KOPT-K1 (cell line): ENCODE measurements around the gene TRIM2.
"Not testable (repeated sequence)": the region's sequence is repeated elsewhere in the genome, so short reads cannot be mapped to it uniquely, and the experiment has no call there.

ENCODE experiments used
- H3K27ac ChIP-seq: fragments of 200-600 bp; sonication (generic); 2 replicates; pipeline ENCODE4 v1.5.1; 2016; ENCODE audit warnings: antibody characterized with exemption, mild to moderate bottlenecking, low read depth, low read length; ENCODE audit not compliant: poor library complexity, severe bottlenecking
- H3K36me3 ChIP-seq: fragments of 200-600 bp; sonication (generic); 2 replicates; pipeline ENCODE4 v1.5.1; 2017; ENCODE audit warnings: antibody characterized with exemption, mild to moderate bottlenecking, low read length, moderate library complexity; ENCODE audit not compliant: insufficient read depth
- H3K9me3 ChIP-seq: fragments of 200-600 bp; sonication (generic); 2 replicates; pipeline ENCODE4 v1.5.1; 2017; ENCODE audit warnings: antibody characterized with exemption, low read length, mild to moderate bottlenecking; ENCODE audit not compliant: insufficient read depth, poor library complexity, severe bottlenecking

TRIM2 gene

DNA sequence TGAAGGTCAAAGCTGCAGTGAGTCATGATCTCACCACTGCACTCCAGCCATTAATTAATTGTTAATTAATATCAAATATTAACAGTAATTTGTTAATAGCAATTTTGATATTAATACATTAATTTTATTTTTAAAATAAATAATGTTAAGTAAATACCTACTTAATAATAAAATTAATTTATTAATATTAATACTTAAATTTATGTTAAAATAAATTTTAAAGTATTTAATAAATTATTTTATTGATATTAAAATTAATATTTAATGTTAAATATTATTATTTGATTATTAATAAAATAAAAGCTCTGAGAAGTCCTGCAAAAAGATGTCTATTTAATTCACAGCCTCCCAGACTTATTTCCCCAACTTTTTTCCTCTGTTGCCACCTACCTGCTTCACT is 25.1 kb upstream of the TRIM2 start:
- no peaks in the 10 kb centered on the region for H3K9me3 ChIP-seq

DNA sequence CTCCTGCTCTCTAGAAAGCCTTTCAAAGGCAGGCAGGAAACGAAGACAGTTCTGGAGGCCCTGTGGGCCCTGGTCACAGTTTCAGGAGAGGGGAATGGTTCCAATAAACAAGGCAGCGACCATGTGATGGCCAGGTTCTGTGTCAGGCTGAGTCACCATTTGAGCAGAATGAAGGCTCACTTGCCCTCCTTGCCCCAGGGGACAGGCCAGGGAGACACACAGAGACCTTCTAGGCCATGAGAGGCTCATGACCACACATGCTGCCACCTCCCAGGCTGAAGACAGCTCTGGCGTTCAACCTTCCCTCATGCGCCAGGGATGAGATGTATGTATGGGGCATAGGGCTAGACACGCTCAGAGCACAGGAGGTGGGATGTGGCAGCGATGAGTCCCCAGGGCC is 22.9 kb upstream of the TRIM2 start:
- H3K36me3 ChIP-seq: no peaks in the 10 kb centered on the region
- no peaks in the 10 kb centered on the region for H3K9me3 ChIP-seq
- no peak overlapping the region for H3K27ac ChIP-seq

More for the DNA sequence above, 25.1 kb upstream of the TRIM2 start:
- no peaks in the 10 kb centered on the region for H3K36me3 ChIP-seq
- no peak overlapping the region for H3K27ac ChIP-seq

DNA sequence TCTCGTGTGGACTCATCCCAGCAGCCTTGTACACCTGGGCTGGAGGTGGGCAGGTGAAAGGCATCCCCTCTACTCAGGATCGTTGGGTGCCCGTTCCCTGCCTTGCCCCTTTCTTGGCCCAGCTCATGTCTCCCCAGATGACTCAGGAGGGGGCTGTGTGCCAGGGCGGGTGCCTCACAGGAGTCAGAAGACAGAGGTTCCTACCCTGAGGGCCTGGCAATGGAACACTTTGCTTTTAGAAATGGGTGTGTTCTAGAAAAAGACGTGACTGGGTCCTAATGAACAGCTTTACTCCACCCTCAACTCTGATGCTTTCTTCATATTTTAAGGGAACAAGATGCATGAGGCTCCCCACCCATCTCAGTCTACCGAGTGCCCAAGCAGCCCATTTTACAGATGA is 22.5 kb upstream of the TRIM2 start:
- no peaks in the 10 kb centered on the region for H3K36me3 ChIP-seq
- H3K27ac ChIP-seq: no peak overlapping the region
- H3K9me3 ChIP-seq: no peaks in the 10 kb centered on the region

DNA sequence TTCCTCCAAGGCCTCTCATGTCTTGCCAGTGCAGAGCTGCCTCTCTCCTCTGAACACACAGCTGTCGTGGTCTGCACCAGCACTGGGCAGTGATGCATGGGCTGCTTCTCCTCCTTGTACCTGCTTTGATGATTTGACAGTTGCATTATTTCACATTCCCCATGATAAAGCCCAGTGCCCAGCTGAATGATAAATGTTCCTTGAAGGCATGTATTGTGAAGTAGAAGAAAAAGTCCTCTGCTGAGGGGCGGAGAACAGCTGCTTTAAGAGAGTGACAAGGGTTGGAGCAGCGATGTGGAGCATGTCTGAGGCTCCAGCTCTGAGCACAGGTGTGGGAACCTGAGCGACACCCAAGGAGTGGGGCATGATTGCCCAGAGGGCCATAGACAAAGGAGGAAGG is 21.1 kb upstream of the TRIM2 start:
- H3K9me3 ChIP-seq: no peaks in the 10 kb centered on the region
- H3K36me3 ChIP-seq: no peaks in the 10 kb centered on the region
- no peak overlapping the region for H3K27ac ChIP-seq

DNA sequence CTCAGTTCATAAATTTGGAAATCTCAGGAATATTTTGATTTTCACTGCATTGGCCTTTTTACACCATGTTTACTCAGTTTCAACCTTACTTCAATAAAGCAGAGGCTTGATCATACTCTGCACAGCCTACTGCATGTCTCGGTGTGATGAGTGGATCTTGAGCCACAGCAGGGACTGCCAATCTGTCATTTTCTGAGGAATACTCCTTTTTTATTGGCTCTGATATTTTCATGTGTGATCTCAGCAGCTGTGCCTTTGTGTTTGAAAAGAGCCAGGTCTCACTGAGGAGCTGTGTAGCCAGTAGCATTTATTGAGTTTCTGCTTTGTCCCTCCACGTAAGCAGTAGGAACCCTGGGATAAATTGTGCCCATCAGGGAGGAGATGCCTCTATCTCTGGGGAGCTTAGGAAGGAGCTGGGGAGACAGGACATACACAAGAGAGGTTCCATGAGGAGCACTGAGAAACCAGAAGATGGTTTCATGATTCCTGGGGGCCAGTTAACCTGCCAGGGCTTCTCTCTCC is 18.9 kb upstream of the TRIM2 start:
- Histone ChIP-seq H3K9me3 (no peaks in the 10 kb centered on the region), H3K36me3 (no peaks in the 10 kb centered on the region), H3K27ac (no peak overlapping the region)

DNA sequence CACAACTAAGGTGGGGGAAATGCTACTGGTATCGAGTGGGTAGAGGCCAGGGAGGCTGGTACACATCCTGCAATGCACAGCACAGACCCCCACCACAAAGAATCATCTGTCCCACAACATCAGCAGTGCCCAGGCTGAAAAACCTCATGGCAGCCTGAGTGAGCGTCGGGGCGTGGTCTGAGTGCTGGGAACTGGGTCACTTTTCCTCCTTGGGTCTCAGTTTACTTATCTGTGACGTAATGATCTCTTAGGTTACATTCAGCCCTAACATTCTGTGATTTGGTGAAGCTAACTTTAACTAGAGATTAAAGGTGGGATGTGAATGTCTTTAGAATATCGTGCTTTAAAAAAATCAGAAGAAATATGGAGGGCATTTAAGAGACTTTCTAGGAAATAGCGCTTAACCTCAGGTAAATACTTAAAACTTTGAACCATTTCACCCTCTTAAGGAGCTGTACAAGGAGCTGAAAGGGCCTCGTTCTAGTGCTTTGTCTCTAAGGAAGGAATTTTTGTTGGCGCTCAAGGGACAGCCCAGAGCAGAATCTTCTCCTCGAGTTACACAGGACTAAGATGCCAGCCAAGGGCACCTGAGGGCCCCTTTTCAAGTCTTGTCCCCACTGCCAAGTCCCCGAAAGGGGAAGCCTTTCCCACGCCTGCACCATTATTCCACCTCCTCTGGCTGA is 18.1 kb upstream of the TRIM2 start:
- H3K27ac ChIP-seq: no peak overlapping the region
- no peaks in the 10 kb centered on the region for H3K9me3 ChIP-seq
- H3K36me3 ChIP-seq: no peaks in the 10 kb centered on the region

DNA sequence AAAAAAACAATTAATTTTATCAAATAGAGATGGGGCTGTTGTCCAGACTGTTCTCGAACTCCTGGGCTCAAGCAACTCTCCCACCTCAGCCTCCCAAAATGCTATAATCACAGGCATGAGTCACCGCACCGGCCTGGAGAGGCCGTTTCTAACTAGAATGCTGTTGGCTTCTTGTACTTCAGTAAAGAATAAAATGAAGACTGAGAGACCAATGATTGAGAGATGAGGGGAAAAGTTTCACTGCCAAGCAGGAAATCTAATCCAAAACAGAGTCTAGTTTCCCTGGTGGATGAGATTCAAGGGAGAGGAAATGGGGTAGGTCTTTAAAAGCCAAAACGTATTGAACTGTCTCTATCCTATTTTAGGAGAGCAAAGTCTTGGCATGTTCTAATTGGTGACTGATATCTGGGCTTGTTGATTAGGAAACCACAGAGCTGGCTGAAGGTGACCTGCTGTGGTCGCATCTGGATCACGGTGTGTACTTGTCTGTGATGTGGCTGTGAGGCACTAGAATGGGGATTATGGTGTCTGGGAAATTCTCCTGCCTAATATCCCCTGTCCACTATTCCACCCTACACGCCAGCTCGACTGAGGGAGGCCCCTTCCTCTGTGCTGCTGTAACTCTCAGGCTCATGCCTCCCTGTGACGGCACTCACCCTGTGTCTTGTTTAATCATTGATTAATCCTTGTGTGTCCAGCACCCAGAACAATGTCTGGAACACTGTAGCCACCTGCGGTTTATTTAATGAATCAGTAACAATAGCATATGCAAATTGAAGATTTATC is 15.0 kb upstream of the TRIM2 start:
- Histone ChIP-seq H3K9me3 (no peaks in the 10 kb centered on the region), H3K27ac (no peak overlapping the region), H3K36me3 (no peaks in the 10 kb centered on the region)

DNA sequence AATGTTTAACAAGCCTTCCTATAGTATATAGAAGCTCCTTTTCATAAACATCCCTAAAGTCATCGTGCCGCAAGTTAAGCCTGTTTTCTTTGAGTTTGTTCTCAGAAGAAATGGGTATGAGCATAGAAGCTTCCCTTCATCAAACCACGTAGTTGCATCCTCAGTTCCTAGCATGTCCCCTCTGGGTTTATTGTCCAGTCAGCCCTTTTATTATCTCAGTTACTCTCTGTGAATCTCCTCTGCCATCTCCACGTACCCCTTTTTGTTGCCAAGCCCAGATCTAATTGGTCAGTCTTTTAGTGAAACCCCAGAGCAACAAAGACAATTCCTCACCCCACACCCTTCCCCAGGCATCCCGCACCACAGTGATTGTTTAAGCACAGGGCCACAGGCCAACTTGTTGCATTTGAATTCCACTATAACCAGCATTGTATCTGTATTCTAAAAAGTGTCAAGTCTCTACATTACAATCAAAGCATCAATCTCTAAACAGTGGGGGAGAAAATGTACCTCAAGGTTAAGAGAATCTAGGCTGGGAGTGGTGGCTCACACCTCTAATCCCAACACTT is 12.4 kb upstream of the TRIM2 start:
- Histone ChIP-seq H3K27ac (no peak overlapping the region), H3K36me3 (no peaks in the 10 kb centered on the region), H3K9me3 (no peaks in the 10 kb centered on the region)

DNA sequence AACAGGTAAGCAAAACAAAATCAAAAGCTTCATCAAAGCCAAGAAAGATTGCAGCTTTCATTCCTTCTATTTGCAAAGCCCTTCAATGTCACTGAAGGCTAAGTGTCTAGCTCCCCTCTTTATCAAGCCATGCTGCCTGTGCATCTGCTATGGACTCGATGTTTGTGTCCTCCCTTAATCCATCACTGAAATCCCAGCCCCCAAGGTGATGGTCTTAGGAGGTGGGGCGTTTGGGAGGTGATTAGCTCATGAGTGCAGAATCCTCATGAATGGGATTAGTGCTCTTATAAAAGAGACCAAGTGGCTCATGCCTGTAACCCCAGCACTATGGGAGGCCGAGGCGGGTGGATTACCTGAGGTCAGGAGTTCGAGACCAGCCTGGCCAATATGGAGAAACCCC is 6.9 kb upstream of the TRIM2 start:
- Histone ChIP-seq H3K27ac (no peak overlapping the region), H3K36me3 (no peaks in the 10 kb centered on the region), H3K9me3 (no peaks in the 10 kb centered on the region)

DNA sequence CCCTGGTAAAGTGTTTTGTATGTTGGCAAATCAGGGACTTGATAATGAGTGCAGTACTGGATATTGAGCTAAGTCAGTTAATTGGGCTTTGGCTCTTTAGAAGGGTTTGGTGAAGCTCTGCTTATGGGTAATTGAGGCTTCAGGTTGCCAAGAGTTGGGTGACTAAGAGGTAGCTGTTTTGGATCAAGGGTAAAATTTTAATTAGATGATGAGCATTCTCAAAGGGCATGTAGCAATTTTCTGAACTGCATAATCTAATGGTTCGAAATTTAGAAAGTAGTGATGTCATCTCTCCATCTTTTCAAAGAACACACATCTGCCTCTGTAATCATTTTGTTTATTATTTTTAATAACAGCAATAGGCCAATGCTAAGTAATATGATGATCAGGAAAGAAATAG is 5.5 kb upstream of the TRIM2 start:
- Histone ChIP-seq H3K27ac (no peak overlapping the region), H3K9me3 (no peaks in the 10 kb centered on the region), H3K36me3 (no peaks in the 10 kb centered on the region)

DNA sequence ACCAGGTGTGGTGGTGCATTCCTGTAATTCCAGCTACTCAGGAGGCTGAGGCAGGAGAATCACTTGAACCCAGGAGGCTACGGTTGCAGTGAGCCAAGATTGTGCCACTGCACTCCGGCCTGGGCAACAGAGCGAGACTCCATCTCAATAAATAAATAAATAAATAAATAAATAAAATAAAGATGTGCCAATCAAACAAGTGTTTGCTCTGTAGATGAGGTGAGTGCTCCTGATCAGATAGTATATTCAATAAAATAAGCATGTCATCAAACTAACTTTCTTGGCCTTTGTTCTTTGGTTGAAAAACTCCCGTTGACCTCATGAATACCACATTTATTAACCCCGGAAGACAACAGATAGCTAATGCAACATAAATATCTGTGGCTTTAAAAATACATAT is 497 bp upstream of the TRIM2 start:
- not testable (repeated sequence) for H3K27ac ChIP-seq, H3K36me3 ChIP-seq, H3K9me3 ChIP-seq

DNA sequence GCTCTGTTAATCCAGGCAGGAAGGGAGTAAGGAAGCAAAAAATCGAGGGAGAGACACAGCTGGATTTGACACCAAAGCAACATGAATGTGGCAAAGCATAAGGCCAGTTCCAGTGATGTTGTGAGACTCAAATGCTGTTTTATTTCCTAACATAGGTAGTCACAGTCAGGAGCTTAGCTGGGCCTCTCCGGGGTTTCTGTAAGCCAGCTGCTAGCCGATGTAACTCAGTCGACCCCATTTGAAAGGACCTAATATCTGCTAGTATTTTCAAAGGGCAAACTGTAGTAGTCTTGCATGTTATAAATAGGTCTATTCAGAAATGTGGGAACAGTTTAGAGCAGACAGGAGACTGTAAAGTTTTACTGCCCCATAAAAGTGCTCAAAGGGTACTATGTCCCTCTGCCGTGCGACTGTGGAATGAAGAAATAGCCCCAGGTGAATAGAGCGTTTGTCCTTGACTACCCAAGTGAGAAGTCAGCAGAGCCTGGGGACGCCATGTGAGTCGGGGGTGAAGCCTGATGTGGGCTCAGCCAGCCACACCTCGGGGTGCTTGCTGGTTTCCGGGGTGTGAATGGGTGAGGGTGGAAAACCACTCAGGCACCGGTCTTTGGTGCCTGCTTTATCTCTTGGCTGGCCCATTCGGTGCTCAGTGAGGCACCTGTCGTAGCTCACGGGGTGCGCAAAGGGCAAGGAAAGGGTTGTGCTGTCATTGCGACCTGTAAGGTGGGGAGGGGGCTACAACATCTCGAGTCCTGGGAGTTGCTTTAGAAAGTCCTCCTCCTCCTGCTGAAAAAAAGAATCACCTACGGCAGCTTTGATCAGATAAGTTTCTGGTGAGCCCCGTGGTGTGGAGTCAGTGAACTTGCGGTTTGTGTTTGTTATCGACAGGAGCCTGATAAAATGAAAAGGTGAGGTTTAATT is 745 bp downstream of the TRIM2 start:
- H3K27ac ChIP-seq: no peak overlapping the region
- H3K36me3 ChIP-seq: no peaks in the 10 kb centered on the region
- H3K9me3 ChIP-seq: no peaks in the 10 kb centered on the region

DNA sequence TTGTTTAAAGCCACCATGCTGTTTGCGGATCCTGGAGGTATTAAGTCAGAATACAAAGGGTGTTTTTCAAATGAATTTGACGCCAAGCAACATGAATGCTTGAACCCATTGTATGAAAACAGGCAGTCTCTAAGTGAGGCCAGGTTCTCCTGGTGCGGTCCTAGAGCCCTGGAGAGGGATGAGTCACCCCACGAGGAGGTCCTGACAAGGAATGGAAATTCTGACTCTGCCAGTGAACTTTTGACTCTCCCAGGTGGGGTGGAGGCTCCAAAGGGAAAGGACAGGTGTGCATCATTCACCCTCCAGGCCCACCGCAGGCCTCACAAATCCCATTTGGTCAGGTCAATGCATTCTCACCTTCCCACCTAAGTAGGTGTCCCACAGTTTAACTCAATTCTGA is 1.5 kb downstream of the TRIM2 start:
- no peaks in the 10 kb centered on the region for H3K9me3 ChIP-seq
- H3K27ac ChIP-seq: no peak overlapping the region
- H3K36me3 ChIP-seq: no peaks in the 10 kb centered on the region

DNA sequence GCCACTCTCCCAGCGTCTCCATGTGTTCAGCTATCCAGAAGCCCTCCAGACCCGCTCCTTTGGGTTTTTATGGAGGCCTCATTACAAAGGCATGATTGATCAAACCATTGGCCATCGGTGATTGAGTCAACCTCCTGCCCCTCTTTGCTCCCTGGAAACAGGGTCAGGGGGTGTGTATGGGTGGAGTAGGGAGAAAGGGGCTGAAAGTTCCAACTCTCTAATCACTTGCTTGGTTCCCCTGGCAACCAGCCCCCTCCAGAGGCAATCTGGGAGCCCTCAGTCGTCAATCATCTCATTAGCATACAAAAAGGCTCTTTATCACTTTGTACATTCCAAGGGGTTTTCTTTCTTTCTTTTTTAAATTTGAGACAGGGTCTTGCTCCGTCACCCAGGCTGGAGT is 2.3 kb downstream of the TRIM2 start:
- Histone ChIP-seq H3K27ac (no peak overlapping the region), H3K36me3 (no peaks in the 10 kb centered on the region), H3K9me3 (no peaks in the 10 kb centered on the region)

DNA sequence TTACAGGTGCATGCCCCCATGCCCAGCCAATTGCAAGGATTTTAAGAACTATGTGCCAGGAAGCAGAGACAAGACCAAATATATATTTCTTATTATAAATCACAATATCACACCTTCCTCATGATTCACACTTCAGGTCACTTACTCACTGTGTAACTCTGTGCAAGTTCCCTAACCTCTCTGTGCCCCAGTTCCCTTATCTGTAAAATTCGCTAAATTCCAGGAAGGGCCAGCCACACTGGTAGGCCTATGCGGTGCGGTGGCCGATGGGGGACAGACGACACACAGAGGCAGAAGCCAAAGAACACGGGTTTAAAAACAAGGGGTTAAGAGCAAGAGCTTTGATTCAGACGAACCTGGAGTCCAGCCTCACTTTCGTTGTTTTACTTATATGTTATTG is 2.8 kb downstream of the TRIM2 start:
- Histone ChIP-seq H3K9me3 (no peaks in the 10 kb centered on the region), H3K36me3 (no peaks in the 10 kb centered on the region), H3K27ac (no peak overlapping the region)
